Left lung (tissue), 10 donors: ENCODE measurements around the gene KCNB1. TPM values are rescaled to one million over a fixed set of nuclear protein-coding genes. Genes with fewer than 3 reads are reported as not detected.

ENCODE experiments used
- ATAC-seq: fragments of 200-7000 bp; cut with Tn5 transposase; one replicate; pipeline ENCODE4 v1.9.1; 2020; ENCODE audit warnings: moderate library complexity
- DNase-seq, 4 donors: peaks; one replicate each; pipeline ENCODE4 v3.0.0-alpha.2; 2013 to 2020
- H3K27ac ChIP-seq, 2 donors: fragments of 200-600 bp; sonication (generic) in 1 of 2; one replicate each; pipeline versions ENCODE4 v1.5.0 to v1.8.0; 2020 to 2021
- H3K27me3 ChIP-seq, 2 donors: fragments of 200-600 bp; sonication (generic) in 1 of 2; one replicate each; pipeline versions ENCODE4 v1.5.0 to v1.8.0; 2020 to 2021
- H3K36me3 ChIP-seq, 2 donors: fragments of 200-600 bp; sonication (generic) in 1 of 2; one replicate each; pipeline versions ENCODE4 v1.5.0 to v1.8.0; 2020 to 2021
- H3K4me1 ChIP-seq, 2 donors: fragments of 200-600 bp; one replicate each; pipeline ENCODE4 v1.8.0; 2021
- H3K4me3 ChIP-seq, 2 donors: fragments of 200-600 bp; sonication (generic) in 1 of 2; one replicate each; pipeline versions ENCODE4 v1.5.0 to v1.8.0; 2020 to 2021; ENCODE audit warnings: mild to moderate bottlenecking in 1 of 2
- H3K9me3 ChIP-seq, 2 donors: fragments of 200-600 bp; sonication (generic) in 1 of 2; one replicate each; pipeline versions ENCODE4 v1.5.0 to v1.8.0; 2020 to 2021
- CTCF ChIP-seq, 2 donors: fragments of 200-600 bp; sonication (generic) in 1 of 2; IDR thresholded peaks; one replicate each; pipeline versions ENCODE4 v1.5.0 to v1.8.0; 2021; ENCODE audit warnings: antibody characterized with exemption in 2 of 2
- intact Hi-C, 2 donors: fragments of 100-400 bp; cut with DNase I; formaldehyde crosslinking; loops; one replicate each; pipeline versions ENCODE4 v1.11.2 to v1.14.2; 2022
- polyA plus RNA-seq, 6 donors: library from polyadenylated mRNA; unstranded; fragments of 120-200 nt; gene quantifications; one replicate each; pipeline ENCODE4 v1.2.1, GENCODE V29; 2013; ENCODE audit not compliant: insufficient read length in 6 of 6
- total RNA-seq, 2 donors: library from RNA; stranded (reverse); fragmentation: NEBNext Ultra II Directional; extraction: Animal tissue kit (Norgen Biotek cat#: 25700); gene quantifications; one replicate each; pipeline ENCODE4 v1.2.1, GENCODE V29; 2021
- donor health status: DM: no; HTN: yes; CAD: no.
- donor health status: DM: no; HTN: no; CAD: no.

The KCNB1 gene
- total and polyA plus RNA-seq, 8 donors = 0.26 to 1.2 (median 0.44) TPM

- H3K27me3 ChIP-seq = peaks cover 32 to 97% of the 10 kb centered on the region in 2 donors
- DNase-seq = no peak
- H3K9me3 ChIP-seq = no peaks in the 10 kb centered on the region
- no peak overlapping the region for H3K4me3 ChIP-seq
- intact Hi-C loops = loop anchor here in 1 of 2 donors (10.0 kb wide), 1 partner anchor 149 kb away; no protein-coding TSS in a partner anchor
- H3K36me3 ChIP-seq = no peaks in the 10 kb centered on the region
- H3K27ac ChIP-seq = no peak overlapping the region
- H3K4me1 ChIP-seq = peaks cover 0 to 20% of the 10 kb centered on the region in 2 donors
- no peak for TF ChIP-seq CTCF (IDR thresholded peaks at IDR 0.05)
- ATAC-seq = no peak
These were observed 1.2 kb upstream of the KCNB1 start for GRCh38 chr20:49483696-49484123.

GRCh38 chr20:49483018-49483695 lies 689 bp upstream of the KCNB1 start:
- H3K27me3 ChIP-seq = peaks cover 32 to 97% of the 10 kb centered on the region in 2 donors
- intact Hi-C loops = loop anchor here in 1 of 2 donors (10.0 kb wide), 1 partner anchor 148 kb away; no protein-coding TSS in a partner anchor
- H3K4me1 ChIP-seq = peaks cover 0 to 20% of the 10 kb centered on the region in 2 donors
- no peak for TF ChIP-seq CTCF (IDR thresholded peaks at IDR 0.05)
- H3K9me3 ChIP-seq = no peaks in the 10 kb centered on the region
- no peak overlapping the region for H3K4me3 ChIP-seq
- H3K36me3 ChIP-seq = no peaks in the 10 kb centered on the region
- no peak for DNase-seq
- ATAC-seq = no peak
- H3K27ac ChIP-seq = no peak overlapping the region

- H3K9me3 ChIP-seq = no peaks in the 10 kb centered on the region
- no peaks in the 10 kb centered on the region for H3K36me3 ChIP-seq
- no peak overlapping the region for H3K4me3 ChIP-seq
- ATAC-seq = no peak
- DNase-seq = no peak
- H3K27me3 ChIP-seq = peaks cover 32 to 100% of the 10 kb centered on the region in 2 donors
- no peak for TF ChIP-seq CTCF (IDR thresholded peaks at IDR 0.05)
- intact Hi-C loops = loop anchor here in 1 of 2 donors (10.0 kb wide), 1 partner anchor 147 kb away; no protein-coding TSS in a partner anchor
- H3K4me1 ChIP-seq = peaks cover 0 to 20% of the 10 kb centered on the region in 2 donors
- H3K27ac ChIP-seq = no peak overlapping the region
These were observed 295 bp downstream of the KCNB1 start for GRCh38 chr20:49482173-49482572.

GRCh38 chr20:49481116-49481515 lies 1.4 kb downstream of the KCNB1 start:
- H3K4me1 ChIP-seq = peaks cover 0 to 20% of the 10 kb centered on the region in 2 donors
- no peaks in the 10 kb centered on the region for H3K9me3 ChIP-seq
- no peaks in the 10 kb centered on the region for H3K36me3 ChIP-seq
- no peak for ATAC-seq
- no peak overlapping the region for H3K4me3 ChIP-seq
- H3K27me3 ChIP-seq = peaks cover 32 to 100% of the 10 kb centered on the region in 2 donors
- intact Hi-C loops = loop anchor here in 1 of 2 donors (10.0 kb wide), 1 partner anchor 146 kb away; no protein-coding TSS in a partner anchor
- no peak overlapping the region for H3K27ac ChIP-seq
- TF ChIP-seq CTCF (IDR thresholded peaks at IDR 0.05) = no peak
- no peak for DNase-seq

GRCh38 chr20:49480236-49480635 lies 2.2 kb downstream of the KCNB1 start:
- DNase-seq (no peak), ATAC-seq (no peak)
- H3K36me3 ChIP-seq = no peaks in the 10 kb centered on the region
- TF ChIP-seq CTCF (IDR thresholded peaks at IDR 0.05) = no peak
- H3K27me3 ChIP-seq = peaks cover 30 to 97% of the 10 kb centered on the region in 2 donors
- no peaks in the 10 kb centered on the region for H3K9me3 ChIP-seq
- no peak overlapping the region for H3K4me3 ChIP-seq
- peaks cover 0 to 20% of the 10 kb centered on the region in 2 donors for H3K4me1 ChIP-seq
- no peak overlapping the region for H3K27ac ChIP-seq
- intact Hi-C loops = loop anchor here in 1 of 2 donors (10.0 kb wide), 1 partner anchor 145 kb away; no protein-coding TSS in a partner anchor
